Trophoblast cell (in vitro differentiated cells and primary cell): Measurements from ENCODE around the gene EFHC2.

ENCODE experiments used
- DNase-seq, 2 donors: peaks; one replicate each; pipeline ENCODE4 v3.0.0-alpha.2; 2016
- H2AFZ ChIP-seq: 2 replicates; pipeline ENCODE4 v1.6.1; 2013; ENCODE audit warnings: low read length, moderate library complexity, mild to moderate bottlenecking; ENCODE audit not compliant: insufficient read depth, poor library complexity
- H2AK5ac ChIP-seq: 2 replicates; pipeline ENCODE4 v1.6.1; 2013; ENCODE audit warnings: mild to moderate bottlenecking, low read length
- H2BK120ac ChIP-seq: 2 replicates; pipeline ENCODE4 v1.6.1; 2013; ENCODE audit warnings: low read length, mild to moderate bottlenecking, moderate library complexity; ENCODE audit not compliant: insufficient read depth, poor library complexity
- H2BK12ac ChIP-seq: 2 replicates; pipeline ENCODE4 v1.6.1; 2013; ENCODE audit warnings: mild to moderate bottlenecking, low read length, moderate library complexity
- H2BK5ac ChIP-seq: 2 replicates; pipeline ENCODE4 v1.6.1; 2013; ENCODE audit warnings: low read length, low read depth, moderate library complexity, mild to moderate bottlenecking; ENCODE audit not compliant: poor library complexity
- H3K14ac ChIP-seq: 2 replicates; pipeline ENCODE4 v1.6.1; 2013; ENCODE audit warnings: mild to moderate bottlenecking, low read length
- H3K18ac ChIP-seq: 2 replicates; pipeline ENCODE4 v1.6.1; 2013; ENCODE audit warnings: mild to moderate bottlenecking, low read length
- H3K23ac ChIP-seq: 2 replicates; pipeline ENCODE4 v1.6.1; 2013; ENCODE audit warnings: low read length
- H3K27ac ChIP-seq: 2 replicates; pipeline ENCODE4 v1.5.1; 2013; ENCODE audit warnings: low read depth, mild to moderate bottlenecking, inconsistent platforms, low read length, moderate library complexity
- H3K27me3 ChIP-seq: 2 replicates; pipeline ENCODE4 v1.6.1; 2013; ENCODE audit warnings: inconsistent platforms, mild to moderate bottlenecking, low read length, moderate library complexity; ENCODE audit not compliant: insufficient read depth
- H3K36me3 ChIP-seq, 2 experiments: 1 replicate in 1 of 2; 2 replicates in 1 of 2; pipeline ENCODE4 v1.6.1; 2013; ENCODE audit warnings: low read length in 2 of 2, mild to moderate bottlenecking in 2 of 2, moderate library complexity in 1 of 2; ENCODE audit not compliant: insufficient read depth in 2 of 2, control insufficient read depth in 1 of 2
- H3K4ac ChIP-seq: 2 replicates; pipeline ENCODE4 v1.6.1; 2013; ENCODE audit warnings: low read depth, mild to moderate bottlenecking, low read length, moderate library complexity
- H3K4me1 ChIP-seq, 2 experiments: 1 replicate in 1 of 2; 2 replicates in 1 of 2; pipeline ENCODE4 v1.6.1; 2013; ENCODE audit warnings: low read length in 2 of 2, mild to moderate bottlenecking in 2 of 2, moderate library complexity in 1 of 2; ENCODE audit not compliant: insufficient read depth in 2 of 2, control insufficient read depth in 1 of 2
- H3K4me2 ChIP-seq: 2 replicates; pipeline ENCODE4 v1.6.1; 2013; ENCODE audit warnings: inconsistent platforms, mild to moderate bottlenecking, low read length, moderate library complexity
- H3K4me3 ChIP-seq: 2 replicates; pipeline ENCODE4 v1.5.1; 2013; ENCODE audit warnings: mild to moderate bottlenecking, low read depth, low read length, inconsistent platforms
- H3K79me1 ChIP-seq: one replicate; pipeline ENCODE4 v1.6.1; 2013; ENCODE audit warnings: low read length
- H3K79me2 ChIP-seq: 2 replicates; pipeline ENCODE4 v1.6.1; 2013; ENCODE audit warnings: low read length, mild to moderate bottlenecking; ENCODE audit not compliant: control insufficient read depth, insufficient read depth, poor library complexity
- H3K9ac ChIP-seq: 2 replicates; pipeline ENCODE4 v1.6.1; 2013; ENCODE audit warnings: mild to moderate bottlenecking, low read length
- H3K9me3 ChIP-seq: 2 replicates; pipeline ENCODE4 v1.6.1; 2013; ENCODE audit warnings: low read depth, mild to moderate bottlenecking, control low read depth, inconsistent platforms, low read length; ENCODE audit not compliant: insufficient read depth
- H4K12ac ChIP-seq: 2 replicates; pipeline ENCODE4 v1.6.1; 2013; ENCODE audit warnings: low read depth, mild to moderate bottlenecking, low read length, moderate library complexity
- H4K8ac ChIP-seq: 2 replicates; pipeline ENCODE4 v1.6.1; 2013; ENCODE audit warnings: low read depth, mild to moderate bottlenecking, low read length, moderate library complexity
- H4K91ac ChIP-seq: one replicate; pipeline ENCODE4 v1.6.1; 2013; ENCODE audit warnings: low read depth, mild to moderate bottlenecking, low read length, moderate library complexity
- WGBS: extraction: QIAGEN DNeasy Blood & Tissue Kit; methylation state at CpG from one replicate; pipeline ENCODE4 v1.1.7; 2013; ENCODE audit warnings: missing lambda C conversion rate; ENCODE audit not compliant: insufficient read length, insufficient coverage; ENCODE audit errors: extremely low coverage; 5-methylcytosine and 5-hydroxymethylcytosine counted together

The EFHC2 gene

GRCh38 chrX:44113337-44113736 lies 230.1 kb downstream of the EFHC2 start:
- Histone ChIP-seq H3K4ac (no peak overlapping the region), H3K79me1 (peaks cover 2% of the 10 kb centered on the region), H3K9ac (no peak overlapping the region), H3K23ac (no peak overlapping the region), H2BK5ac (no peak overlapping the region), H2BK120ac (no peak overlapping the region), H3K27ac (no peak overlapping the region), H2AFZ (no peak overlapping the region), H3K9me3 (no peaks in the 10 kb centered on the region), H3K27me3 (no peaks in the 10 kb centered on the region), H4K91ac (no peak overlapping the region), H2BK12ac (no peak overlapping the region), H3K4me3 (no peak overlapping the region), H3K36me3 (no peaks in the 10 kb centered on the region), H3K4me1 (peaks cover 2% of the 10 kb centered on the region in 2 experiments), H3K18ac (no peak overlapping the region), H4K12ac (no peak overlapping the region), H3K79me2 (no peaks in the 10 kb centered on the region), H3K4me2 (no peak overlapping the region), H4K8ac (no peak overlapping the region), H3K14ac (no peak overlapping the region), H2AK5ac (no peak overlapping the region)
- whole genome bisulfite sequencing: no CpG with 5 or more reads among the region's 2 CpGs
- no peak for DNase-seq

- H3K14ac ChIP-seq: no peak overlapping the region
- H3K36me3 ChIP-seq: no peaks in the 10 kb centered on the region
- no peak overlapping the region for H4K91ac ChIP-seq
- H3K4ac ChIP-seq: no peak overlapping the region
- H2BK12ac ChIP-seq: peak overlapping the region; percentile 69
- no peak overlapping the region for H2AFZ ChIP-seq
- H4K8ac ChIP-seq: no peak overlapping the region
- H3K27me3 ChIP-seq: no peaks in the 10 kb centered on the region
- H3K4me1 ChIP-seq: peaks cover 0 to 3% of the 10 kb centered on the region in 2 experiments
- peaks cover 19% of the 10 kb centered on the region for H3K79me1 ChIP-seq
- no peak overlapping the region for H3K4me3 ChIP-seq
- H3K9ac ChIP-seq: no peak overlapping the region
- DNase-seq: no peak
- H3K23ac ChIP-seq: no peak overlapping the region
- no peaks in the 10 kb centered on the region for H3K79me2 ChIP-seq
- WGBS: no CpG with 5 or more reads among the region's 2 CpGs
- no peak overlapping the region for H2BK5ac ChIP-seq
- no peak overlapping the region for H3K27ac ChIP-seq
- H4K12ac ChIP-seq: no peak overlapping the region
- no peak overlapping the region for H3K4me2 ChIP-seq
- no peak overlapping the region for H3K18ac ChIP-seq
- peak overlapping the region; percentile 43 for H2AK5ac ChIP-seq
- H2BK120ac ChIP-seq: no peak overlapping the region
- H3K9me3 ChIP-seq: peaks cover 2% of the 10 kb centered on the region
Observed at GRCh38 chrX:44106864-44107263, 236.6 kb downstream of the EFHC2 start.

- H2BK12ac ChIP-seq: no peak overlapping the region
- H3K14ac ChIP-seq: peak overlapping the region; percentile 37
- WGBS: no CpG with 5 or more reads among the region's 12 CpGs
- H3K4me3 ChIP-seq: no peak overlapping the region
- H3K36me3 ChIP-seq: no peaks in the 10 kb centered on the region
- H2BK5ac ChIP-seq: peak overlapping the region; percentile 69
- H3K79me1 ChIP-seq: peaks cover 19% of the 10 kb centered on the region
- no peak overlapping the region for H3K4me2 ChIP-seq
- H2AFZ ChIP-seq: no peak overlapping the region
- peak; percentile 35 to 69 for DNase-seq
- peak overlapping the region; percentile 11 for H4K8ac ChIP-seq
- H3K23ac ChIP-seq: no peak overlapping the region
- H3K18ac ChIP-seq: no peak overlapping the region
- peak overlapping the region; percentile 81 for H4K91ac ChIP-seq
- no peak overlapping the region for H3K9ac ChIP-seq
- peaks cover 2% of the 10 kb centered on the region for H3K9me3 ChIP-seq
- H3K27ac ChIP-seq: peak overlapping the region; percentile 87
- no peak overlapping the region for H4K12ac ChIP-seq
- no peaks in the 10 kb centered on the region for H3K27me3 ChIP-seq
- no peaks in the 10 kb centered on the region for H3K79me2 ChIP-seq
- peaks cover 0 to 3% of the 10 kb centered on the region in 2 experiments for H3K4me1 ChIP-seq
- no peak overlapping the region for H3K4ac ChIP-seq
- H2BK120ac ChIP-seq: peak overlapping the region; percentile 88
- H2AK5ac ChIP-seq: no peak overlapping the region
Observed at GRCh38 chrX:44105228-44105913, 238.1 kb downstream of the EFHC2 start.

GRCh38 chrX:44104699-44105098 lies 238.8 kb downstream of the EFHC2 start:
- Histone ChIP-seq H3K79me1 (peaks cover 17% of the 10 kb centered on the region), H2BK12ac (no peak overlapping the region), H3K9me3 (peaks cover 2% of the 10 kb centered on the region), H3K4me2 (no peak overlapping the region), H4K12ac (no peak overlapping the region), H3K4me1 (peaks cover 0 to 3% of the 10 kb centered on the region in 2 experiments), H3K4ac (no peak overlapping the region), H4K8ac (peak overlapping the region; percentile 65), H3K4me3 (no peak overlapping the region), H2BK5ac (peak overlapping the region; percentile 96), H4K91ac (peak overlapping the region; percentile 97), H3K36me3 (no peaks in the 10 kb centered on the region), H3K18ac (no peak overlapping the region), H2BK120ac (peak overlapping the region; percentile 86), H3K27ac (peak overlapping the region; percentile 87), H3K9ac (no peak overlapping the region), H3K79me2 (no peaks in the 10 kb centered on the region), H2AFZ (no peak overlapping the region), H3K14ac (peak overlapping the region; percentile 74), H3K27me3 (no peaks in the 10 kb centered on the region), H3K23ac (no peak overlapping the region), H2AK5ac (no peak overlapping the region)
- WGBS: no CpG with 5 or more reads among the region's 3 CpGs
- DNase-seq: peak; percentile 26 to 65
